Epithelial cell of prostate (primary cell): ENCODE measurements around the gene DLG2.

Source experiments
- DNase-seq: peaks from one replicate; pipeline ENCODE4 v3.0.0-alpha.2; 2011; ENCODE audit warnings: low read depth, low spot score
- H3K27ac ChIP-seq: fragments of 450-650 bp; 2 replicates; pipeline ENCODE4 v1.5.1; 2017; ENCODE audit warnings: mild to moderate bottlenecking

Gene DLG2

DNA sequence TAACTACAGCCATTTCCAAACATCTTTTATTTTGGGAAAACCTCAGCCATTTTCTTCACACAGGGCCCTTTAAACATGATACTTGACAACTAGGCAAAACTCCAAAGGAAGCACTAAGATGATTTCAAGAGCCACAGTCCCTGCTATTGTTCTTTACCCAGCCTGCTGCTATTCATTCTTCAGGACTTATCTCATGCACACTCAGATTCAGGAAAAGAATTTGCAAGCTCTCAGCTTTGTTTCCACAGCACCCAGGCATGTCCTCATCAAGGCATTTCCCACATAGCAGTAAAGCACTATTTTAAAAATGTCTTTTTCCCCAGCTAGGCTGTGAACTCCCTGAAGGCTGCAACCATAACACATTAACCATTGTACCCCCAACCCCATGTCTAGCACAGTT lies 1731.6 kb downstream of the DLG2 start:
- no peak overlapping the region for H3K27ac ChIP-seq
- no peak for DNase-seq

- no peak overlapping the region for H3K27ac ChIP-seq
- no peak for DNase-seq
These were observed 1745.7 kb downstream of the DLG2 start for GRCh38 chr11:83881428-83881827.

GRCh38 chr11:83871054-83871453 lies 1756.1 kb downstream of the DLG2 start:
- no peak overlapping the region for H3K27ac ChIP-seq
- DNase-seq = no peak

DNA sequence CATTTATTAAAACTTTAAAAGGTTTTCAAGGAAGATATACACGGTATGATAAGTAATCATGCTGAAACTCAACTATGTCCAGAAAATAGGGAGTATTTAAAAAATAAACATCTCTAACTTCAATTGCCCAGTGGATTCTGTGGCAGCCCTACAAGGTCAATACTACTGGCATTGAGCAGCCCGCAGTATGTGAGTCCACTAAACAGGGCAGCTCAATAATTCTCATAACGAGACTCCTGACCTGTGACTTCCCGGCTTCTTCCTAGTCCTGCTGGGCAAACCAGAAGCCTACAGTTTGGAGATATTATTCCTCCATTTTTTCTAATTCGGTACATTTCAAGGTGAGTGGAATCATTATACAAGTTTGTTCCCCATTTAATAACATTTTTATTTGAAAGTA lies 1760.5 kb downstream of the DLG2 start:
- H3K27ac ChIP-seq = no peak overlapping the region
- DNase-seq = no peak

- no peak overlapping the region for H3K27ac ChIP-seq
- no peak for DNase-seq
These were observed 1761.3 kb downstream of the DLG2 start for GRCh38 chr11:83865636-83866461.

- H3K27ac ChIP-seq = no peak overlapping the region
- no peak for DNase-seq
These were observed 1762.6 kb downstream of the DLG2 start for GRCh38 chr11:83864412-83865057.

- no peak for DNase-seq
- no peak overlapping the region for H3K27ac ChIP-seq
These were observed 1763.9 kb downstream of the DLG2 start for GRCh38 chr11:83863272-83863671.

- H3K27ac ChIP-seq = no peak overlapping the region
- DNase-seq = no peak
These were observed 1764.5 kb downstream of the DLG2 start for GRCh38 chr11:83862691-83863090.

- no peak for DNase-seq
- no peak overlapping the region for H3K27ac ChIP-seq
These were observed 1765.1 kb downstream of the DLG2 start for GRCh38 chr11:83862033-83862432.

- no peak overlapping the region for H3K27ac ChIP-seq
These were observed 1768.5 kb downstream of the DLG2 start for GRCh38 chr11:83858694-83859093.

DNA sequence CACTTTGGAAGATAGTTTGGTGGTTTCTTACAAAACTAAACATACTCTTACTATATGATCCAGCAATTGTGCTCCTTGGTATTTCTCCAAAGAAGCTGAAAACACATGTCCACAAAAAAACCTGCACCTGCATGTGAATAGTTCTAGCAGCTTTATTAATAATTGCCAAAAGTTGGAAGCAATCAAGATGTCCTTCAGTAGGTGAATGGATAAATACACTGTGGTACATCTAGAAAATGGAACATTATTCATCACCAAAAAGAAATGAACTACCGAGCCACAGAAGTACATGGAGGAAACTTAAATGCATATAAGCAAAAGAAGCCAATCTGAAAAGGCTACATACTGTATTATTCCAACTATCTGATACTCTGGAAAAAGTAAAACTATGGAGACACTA lies 1771.9 kb downstream of the DLG2 start:
- no peak for DNase-seq
- H3K27ac ChIP-seq = no peak overlapping the region

More at GRCh38 chr11:83858694-83859093, 1768.5 kb downstream of the DLG2 start:
- no peak for DNase-seq

GRCh38 chr11:83852775-83853442 lies 1774.2 kb downstream of the DLG2 start:
- DNase-seq = no peak
- H3K27ac ChIP-seq = no peak overlapping the region

- DNase-seq = no peak
- no peak overlapping the region for H3K27ac ChIP-seq
These were observed 1775.1 kb downstream of the DLG2 start for GRCh38 chr11:83852012-83852411.

GRCh38 chr11:83847467-83848034 lies 1779.6 kb downstream of the DLG2 start:
- DNase-seq = no peak
- H3K27ac ChIP-seq = no peak overlapping the region

DNA sequence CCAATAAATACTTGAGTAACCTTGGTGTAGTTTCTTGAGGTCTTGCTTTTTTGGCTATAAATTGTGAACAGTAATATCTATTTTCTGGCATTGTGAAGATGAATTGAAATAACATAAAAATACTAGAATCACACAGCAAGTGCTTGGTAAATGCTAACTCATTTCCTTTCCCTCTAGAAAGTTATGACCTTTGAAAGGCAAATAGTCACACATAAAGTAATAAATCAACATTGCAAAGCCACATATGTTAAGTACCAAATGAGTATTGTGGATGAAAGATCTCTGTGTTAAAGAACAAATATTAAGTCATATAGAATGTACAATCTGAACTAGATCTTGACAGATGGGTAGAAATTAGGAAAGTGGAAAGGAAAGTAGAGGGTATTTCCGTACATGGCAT lies 1781.3 kb downstream of the DLG2 start:
- DNase-seq = no peak

DNA sequence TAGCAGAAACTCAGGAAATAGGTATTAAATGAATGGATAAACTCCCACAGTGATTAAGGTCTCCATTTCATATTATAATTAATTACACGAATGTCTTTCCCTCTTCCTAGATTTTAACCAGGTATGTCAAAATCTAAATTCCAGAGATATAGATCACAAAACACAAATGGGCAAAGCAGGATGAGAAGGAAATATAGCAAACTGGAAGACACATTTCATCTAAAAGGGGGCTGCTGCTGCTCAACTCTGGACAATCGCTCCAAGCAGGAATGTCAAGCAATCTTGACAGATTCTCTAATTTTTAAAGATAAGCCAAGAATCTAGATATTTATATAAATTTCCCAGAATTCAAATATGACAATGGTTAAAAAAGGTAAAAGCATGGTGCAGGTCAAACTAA lies 1786.8 kb downstream of the DLG2 start:
- DNase-seq = no peak
- H3K27ac ChIP-seq = no peak overlapping the region

More for the DNA sequence above, 1781.3 kb downstream of the DLG2 start:
- H3K27ac ChIP-seq = no peak overlapping the region

DNA sequence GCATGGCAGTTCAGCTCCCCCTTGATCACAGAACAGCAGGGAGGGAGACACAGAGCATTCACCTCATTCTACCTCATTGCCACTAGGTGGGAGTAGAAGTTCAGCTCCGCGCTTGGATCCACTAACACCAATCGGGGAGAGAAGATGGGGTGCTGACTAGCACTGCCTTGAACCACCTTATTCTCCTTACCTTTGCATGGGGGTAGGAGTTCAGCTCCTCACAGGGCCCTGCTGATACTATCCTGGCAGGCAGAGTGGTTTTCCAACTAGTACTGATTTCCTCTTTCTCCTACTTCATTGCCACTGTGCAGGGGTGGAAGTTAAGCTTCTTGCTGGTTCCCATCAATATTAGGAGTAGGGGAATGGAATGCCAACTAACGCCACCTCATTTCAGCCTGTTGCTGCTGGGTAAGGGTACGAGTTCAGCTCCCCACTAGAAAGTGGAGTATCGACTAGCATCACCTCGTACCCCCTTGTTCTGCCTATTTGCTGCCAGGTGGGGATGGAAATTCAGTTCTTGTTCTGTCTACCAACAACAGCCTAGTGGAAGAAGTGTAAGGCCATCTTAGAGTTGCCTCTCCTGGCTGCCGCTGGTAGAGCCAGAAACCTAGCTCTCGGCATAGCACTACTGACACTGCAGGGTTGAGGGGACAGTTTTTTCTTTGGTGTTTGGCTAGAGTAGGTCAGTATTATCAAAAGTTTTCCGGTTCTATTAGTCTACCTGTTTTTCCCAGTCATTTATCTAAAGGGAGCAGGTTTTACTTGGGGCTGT lies 1790.1 kb downstream of the DLG2 start:
- H3K27ac ChIP-seq = no peak overlapping the region
- no peak for DNase-seq

GRCh38 chr11:83836065-83836464 lies 1791.1 kb downstream of the DLG2 start:
- no peak for DNase-seq
- no peak overlapping the region for H3K27ac ChIP-seq

GRCh38 chr11:83835423-83835822 lies 1791.7 kb downstream of the DLG2 start:
- H3K27ac ChIP-seq = no peak overlapping the region
- DNase-seq = no peak

DNA sequence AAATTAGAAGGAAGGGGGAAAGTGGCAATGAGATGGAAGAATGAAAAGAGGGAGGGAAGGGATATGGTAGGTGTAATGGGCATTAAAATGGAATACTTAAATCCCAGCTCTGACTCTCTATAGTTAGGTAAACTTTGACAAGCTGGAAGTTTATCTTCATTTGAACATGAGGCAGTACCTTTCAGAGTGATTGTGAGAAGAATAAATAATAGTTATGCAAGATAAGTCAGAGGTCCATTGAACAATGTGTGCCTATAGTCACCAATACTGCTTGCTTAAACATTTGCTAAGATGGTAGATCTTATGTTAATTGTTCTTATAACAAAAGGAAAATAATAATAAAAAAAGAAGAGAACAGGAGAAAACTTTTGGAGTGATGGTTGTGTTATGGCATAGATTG lies 1795.2 kb downstream of the DLG2 start:
- H3K27ac ChIP-seq = no peak overlapping the region
- no peak for DNase-seq
